K562 (cell line): ENCODE measurements around the gene XRCC2. TPM values are rescaled to one million over a fixed set of nuclear protein-coding genes. Genes with fewer than 3 reads are reported as not detected.

Experiments
- ATAC-seq: fragments of 200-7000 bp; cut with Tn5 transposase; 3 replicates; pipeline ENCODE4 v1.9.1; 2020; ENCODE audit warnings: moderate library complexity
- BruUV-seq: library from RNA; stranded (reverse); fragments of 400-500 nt; replicated peaks from 2 replicates; lab custom pipeline; 2021; lab: Mats Ljungman, UMichigan
- CTCF ChIA-PET: fragments of 300-600 bp; formaldehyde crosslinking; extraction: SDS; loops from one replicate; lab custom pipeline; 2021; ENCODE audit warnings: low intra/inter-chr PET ratio; lab: Yijun Ruan, JAX
- POLR2A ChIA-PET: fragments of 300-600, 350-650 bp; sonication (Branson Sonifier 250); formaldehyde crosslinking; extraction: SDS; loops from one replicate; lab custom pipeline; 2021; ENCODE audit warnings: antibody characterized with exemption, inconsistent platforms; lab: Yijun Ruan, JAX
- DNase-seq, 4 experiments: peaks; one replicate each; pipeline versions ENCODE4 v3.0.0 to v3.0.0-alpha.2; 2011 to 2018; ENCODE audit warnings: low spot score in 3 of 4, mixed read lengths in 3 of 4; ENCODE audit errors: extremely low read depth in 1 of 4
- FAIRE-seq: peaks from 2 replicates; lab custom pipeline; 2011; peaks lifted over from hg19 to GRCh38; lab: Jason Lieb, UNC
- H2AFZ ChIP-seq: 2 replicates; pipeline ENCODE4 v1.6.0; 2011; ENCODE audit warnings: low read depth, low read length, control low read depth, inconsistent platforms
- H3K27ac ChIP-seq: fragments of 200-600 bp; 3 replicates; pipeline ENCODE4 v1.8.0; 2011; ENCODE audit warnings: low read depth, mild to moderate bottlenecking, control low read depth, inconsistent platforms, low read length, moderate library complexity, mixed read lengths; ENCODE audit errors: extremely low read depth
- H3K27me3 ChIP-seq, 2 experiments: fragments of 300-600 bp in 1 of 2; 2 replicates in 1 of 2; 3 replicates in 1 of 2; pipeline versions ENCODE4 v1.6.0 to v1.8.0; 2011; ENCODE audit warnings: inconsistent platforms in 2 of 2, low read length in 2 of 2, mild to moderate bottlenecking in 1 of 2, mixed read lengths in 1 of 2, moderate library complexity in 1 of 2; ENCODE audit not compliant: control insufficient read depth in 2 of 2, insufficient read depth in 2 of 2
- H3K36me3 ChIP-seq: fragments of 300-600 bp; 3 replicates; pipeline ENCODE4 v1.8.0; 2011; ENCODE audit warnings: mild to moderate bottlenecking, low read length, inconsistent platforms; ENCODE audit not compliant: control insufficient read depth, insufficient read depth
- H3K4me1 ChIP-seq, 2 experiments: fragments of 200-600 bp in 1 of 2; replicated peaks in 1 of 2; 2 replicates in 1 of 2; 3 replicates in 1 of 2; pipeline versions ENCODE4 v1.5.1 to v1.8.0; 2011; ENCODE audit warnings: inconsistent platforms in 2 of 2, low read length in 2 of 2, mild to moderate bottlenecking in 1 of 2, mixed read lengths in 1 of 2, moderate library complexity in 1 of 2; ENCODE audit not compliant: control insufficient read depth in 2 of 2, insufficient read depth in 2 of 2
- H3K4me2 ChIP-seq: 2 replicates; pipeline ENCODE4 v1.6.1; 2011; ENCODE audit warnings: low read length, control low read depth, inconsistent platforms, mixed read lengths; ENCODE audit not compliant: insufficient read depth
- H3K4me3 ChIP-seq: fragments of 200-600 bp; sonication (generic), shearing (Covaris generic); 2 replicates; pipeline ENCODE4 v1.5.1; 2016; ENCODE audit warnings: control low read depth, inconsistent platforms
- H3K79me2 ChIP-seq: fragments of 200-600 bp; 3 replicates; pipeline ENCODE4 v1.8.0; 2011; ENCODE audit warnings: low read length, inconsistent platforms; ENCODE audit not compliant: control insufficient read depth, insufficient read depth
- H3K9ac ChIP-seq, 2 experiments: 2 replicates each; pipeline versions ENCODE4 v1.6.0 to v1.6.1; 2011; ENCODE audit warnings: low read depth in 2 of 2, low read length in 2 of 2, control low read depth in 1 of 2, inconsistent platforms in 1 of 2, mild to moderate bottlenecking in 1 of 2, mixed read lengths in 1 of 2; ENCODE audit not compliant: insufficient read depth in 1 of 2
- H3K9me1 ChIP-seq: one replicate; pipeline ENCODE4 v1.6.0; 2011; ENCODE audit warnings: inconsistent platforms, mild to moderate bottlenecking, low read length, moderate library complexity; ENCODE audit not compliant: control insufficient read depth, insufficient read depth
- H3K9me3 ChIP-seq: replicated peaks from 2 replicates; pipeline ENCODE4 v1.5.1; 2011; ENCODE audit warnings: low read depth, low read length, inconsistent platforms; ENCODE audit not compliant: control insufficient read depth, insufficient read depth
- H4K20me1 ChIP-seq: replicated peaks from 2 replicates; pipeline ENCODE4 v1.6.1; 2011; ENCODE audit warnings: low read length, inconsistent platforms, mixed read lengths; ENCODE audit not compliant: control insufficient read depth, insufficient read depth
- ARID1B ChIP-seq: fragments of 450-650 bp; IDR thresholded peaks from 2 replicates; pipeline ENCODE4 v1.6.1; 2016; ENCODE audit warnings: antibody characterized with exemption, mild to moderate bottlenecking, inconsistent platforms
- CEBPB ChIP-seq: fragments of 450-650 bp; IDR thresholded peaks from 2 replicates; pipeline ENCODE4 v1.6.1; 2016; ENCODE audit warnings: missing genetic modification characterization, missing compliant biosample characterization
- EGR1 ChIP-seq: fragments of 450-650 bp; conservative IDR thresholded peaks from 2 replicates; pipeline ENCODE4 v1.6.1; 2017; ENCODE audit warnings: mild to moderate bottlenecking
- HDAC8 ChIP-seq: fragments of 450-650 bp; IDR thresholded peaks from 2 replicates; pipeline ENCODE4 v1.6.1; 2016; ENCODE audit warnings: mild to moderate bottlenecking, missing genetic modification characterization, moderate library complexity, missing compliant biosample characterization
- HNRNPL ChIP-seq: fragments of 200-400 bp; formaldehyde crosslinking; IDR thresholded peaks from 2 replicates; pipeline ENCODE4 v1.6.1; 2017; ENCODE audit warnings: low read depth, mild to moderate bottlenecking, low read length
- KLF10 ChIP-seq: fragments of 250-450 bp; sonication (Bioruptor Pico); IDR thresholded peaks from 2 replicates; pipeline ENCODE4 v1.6.1; 2021; ENCODE audit warnings: matching md5 sums
- SIN3A ChIP-seq, 2 experiments: fragments of 150-350 bp in 1 of 2; IDR thresholded peaks; 2 replicates each; pipeline ENCODE4 v1.6.1; 2011 to 2016; ENCODE audit warnings: borderline replicate concordance in 2 of 2, low read depth in 2 of 2, low read length in 2 of 2, mild to moderate bottlenecking in 2 of 2, moderate library complexity in 2 of 2; ENCODE audit not compliant: control insufficient read depth in 1 of 2
- U2AF2 ChIP-seq: fragments of 200-400 bp; formaldehyde crosslinking; optimal IDR thresholded peaks from 2 replicates; pipeline ENCODE3; 2017; ENCODE audit warnings: low read depth, mild to moderate bottlenecking, low read length
- ZBTB1 ChIP-seq: sonication (generic); formaldehyde crosslinking; IDR thresholded peaks from 2 replicates; pipeline ENCODE4 v1.8.1; 2023; ENCODE audit warnings: missing genetic modification reagents, low read depth, mild to moderate bottlenecking, borderline replicate concordance
- ZNF146 ChIP-seq: IDR thresholded peaks from one replicate; pipeline ENCODE4 v1.6.1; 2018; ENCODE audit warnings: missing compliant biosample characterization; ENCODE audit not compliant: unreplicated experiment
- WGBS: fragments of 100-300 bp; shearing (Covaris generic); methylation state at CpG from one replicate; pipeline ENCODE4 v1.1.6; 2016; ENCODE audit warnings: low coverage, mixed read lengths; ENCODE audit not compliant: insufficient coverage; ENCODE audit errors: missing lambda C conversion rate; 5-methylcytosine and 5-hydroxymethylcytosine counted together
- in situ Hi-C: fragments of 300-500 bp; cut with MboI; formaldehyde crosslinking; loops from 4 replicates; pipeline ENCODE4 v1.15.0; 2018; ENCODE audit warnings: inconsistent platforms, mixed read lengths
- intact Hi-C: fragments of 100-400 bp; cut with micrococcal nuclease; formaldehyde crosslinking; loops from 2 replicates; pipeline ENCODE4 v1.14.2; 2022
- polyA plus RNA-seq, 8 experiments: library from polyadenylated mRNA; depleted of rRNA in 4 of 8; stranded (reverse) in 5 of 8; unstranded in 3 of 8; fragments of >200 nt; fragmentation: Nextera tagmentation in 2 of 8; fragmentation: Illumina TruSeq in 1 of 8; extraction: Ambion mirVana in 2 of 8; extraction: Trizol in 1 of 8; gene quantifications; 2 replicates each; pipeline versions ENCODE4 v1.2.1 to v1.2.3, GENCODE V29; 2011 to 2014; ENCODE audit warnings: inconsistent platforms in 1 of 8, missing spikeins in 1 of 8
- total RNA-seq, 7 experiments: library from RNA; depleted of rRNA in 6 of 7; stranded (reverse); fragments of >200 nt in 6 of 7; fragmentation: Illumina TruSeq in 2 of 7; extraction: Trizol in 2 of 7; gene quantifications; 2 replicates each; pipeline versions ENCODE4 v1.2.1 to v1.2.3, GENCODE V29; 2011 to 2021; ENCODE audit warnings: low replicate concordance in 1 of 7

The XRCC2 gene
- total and polyA plus RNA-seq, 9 of the 15 experiments (the other 6 are each of a cell fraction or from before 2014, with no cell fraction given) = 16.2 to 58.0 (median 39.8) TPM

GRCh38 chr7:152683297-152683696, 7.4 kb upstream of the XRCC2 start:
- TF ChIP-seq EGR1 (peak; percentile 69), ARID1B (no peak)
- peak in 2 of 4 experiments; percentile 33 for DNase-seq
- in situ Hi-C loops (no loop called here), intact Hi-C loops (no loop called here)
- Histone ChIP-seq H3K9me1 (no peaks in the 10 kb centered on the region), H3K4me1 (peaks cover 0 to 3% of the 10 kb centered on the region in 2 experiments; a peak in 1 of 5 replicates), H3K36me3 (no peaks in the 10 kb centered on the region), H3K27me3 (no peaks in the 10 kb centered on the region), H3K9ac (0 out of 4 replicates have a peak overlapping the region, but pooled peaks of 1 of the 2 experiments have one; percentile 41), H3K79me2 (no peaks in the 10 kb centered on the region), H2AFZ (peak overlapping the region; percentile 61), H3K27ac (no peak overlapping the region), H3K9me3 (no peaks in the 10 kb centered on the region), H4K20me1 (no peaks in the 10 kb centered on the region), H3K4me3 (no peak overlapping the region), H3K4me2 (no peak overlapping the region)
- ChIA-PET POLR2A (interaction anchor here (1.0 kb wide), 1 partner anchor 15 kb away, joined by 3 read pairs; no protein-coding TSS in a partner anchor), CTCF (no interaction called here)
- WGBS = 56% methylated on average over 7 of the region's 12 CpGs
- ATAC-seq = peak; percentile 28; the same call in 2 of the 3 replicates
- FAIRE-seq = no peak
- no TSS peak for BruUV-seq

GRCh38 chr7:152677808-152678670, 2.1 kb upstream of the XRCC2 start:
- Histone ChIP-seq H3K27ac (no peak overlapping the region), H2AFZ (peak overlapping the region; percentile 20), H4K20me1 (no peaks in the 10 kb centered on the region; the same call in 1 of the 2 replicates), H3K9me1 (no peaks in the 10 kb centered on the region), H3K36me3 (peaks cover 9% of the 10 kb centered on the region), H3K27me3 (no peaks in the 10 kb centered on the region), H3K79me2 (peaks cover 29% of the 10 kb centered on the region), H3K4me2 (no peak overlapping the region), H3K9me3 (no peaks in the 10 kb centered on the region), H3K4me1 (peaks cover 6 to 9% of the 10 kb centered on the region in 2 experiments; a peak in 3 of 5 replicates), H3K9ac (no peak overlapping the region), H3K4me3 (no peak overlapping the region)
- TF ChIP-seq ZBTB1 (CRISPR knock-in tag) = no peak
- TF ChIP-seq HDAC8 (tag) = no peak
- no peak for TF ChIP-seq ZNF146 (CRISPR knock-in tag)
- no peak for TF ChIP-seq SIN3A (IDR thresholded peaks at IDR 0.05; ENCODE audit: borderline replicate concordance in 2 of 2, control insufficient read depth in 1 of 2, low read depth in 2 of 2, low read length in 2 of 2)
- no peak for TF ChIP-seq HNRNPL
- TF ChIP-seq U2AF2 = no peak
- TF ChIP-seq KLF10 (CRISPR knock-in tag) = no peak
- TF ChIP-seq CEBPB (tag) = 0 out of 2 replicates have a peak, but pooled peaks have one; percentile 27
- ATAC-seq = no peak
- no peak for FAIRE-seq
- intact Hi-C loops = no loop called here
- ChIA-PET CTCF (no interaction called here), POLR2A (interaction anchor here (0.6 to 1.0 kb wide), 2 partner anchors 18 to 25 kb away, joined by 4 to 5 read pairs; no protein-coding TSS in a partner anchor)
- no peak for DNase-seq
- in situ Hi-C loops = no loop called here
- BruUV-seq = no TSS peak
- 65% methylated on average over 11 of the region's 11 CpGs for WGBS
